Measurements from ENCODE around the gene CALHM6. TPM values are rescaled to one million over a fixed set of nuclear protein-coding genes. Genes with fewer than 3 reads are reported as not detected.

The CALHM6 gene
- 1 to 10 TPM in 2 of 4 donors, not detected in 2; 1.2 to 3.0 TPM for total RNA-seq

- TF ChIP-seq POLR2AphosphoS5 (IDR thresholded peaks at IDR 0.05) (no peak), CTCF (IDR thresholded peaks at IDR 0.05) (no peak), EP300 (IDR thresholded peaks at IDR 0.05) (no peak), POLR2A (IDR thresholded peaks at IDR 0.05; ENCODE audit: low read depth) (no peak)
- intact Hi-C loops (cut with DNase I), result no loop called here
- Histone ChIP-seq H3K27ac (replicated peaks in 1 of 4) (peak within 1 kb of the TSS in 2 of 4 donors; percentile 8 to 17), H3K4me3 (peak within 1 kb of the TSS; percentile 52 to 60 (median 54)), H3K27me3 (peaks cover 0 to 24% (median 0%) of the 10 kb centered on the region in 4 donors), H3K36me3 (no peaks in the 10 kb centered on the region), H3K9me3 (no peaks in the 10 kb centered on the region), H3K4me1 (peaks cover 0 to 14% (median 12%) of the 10 kb centered on the region in 4 donors)
- WGBS, result 51% methylated on average over 13 of the region's 13 CpGs
- no peak for DNase-seq (ENCODE audit: extremely low spot score)
Observed at GRCh38 chr6:116461331-116461931, at the start of gene CALHM6. CALHM6 (plus strand) TSS chr6:116461375; CDS start chr6:116461930, 555 bp downstream.

GRCh38 chr6:116412270-116412669, 48.9 kb upstream of the CALHM6 start:
- Histone ChIP-seq H3K4me3 (no peak overlapping the region), H3K9me3 (no peaks in the 10 kb centered on the region), H3K36me3 (peaks cover 0 to 5% (median 0%) of the 10 kb centered on the region in 4 donors), H3K27ac (replicated peaks in 1 of 4) (peak overlapping the region in 1 of 4 donors; percentile 35), H3K4me1 (peaks cover 18 to 32% (median 27%) of the 10 kb centered on the region in 4 donors), H3K27me3 (no peaks in the 10 kb centered on the region)
- intact Hi-C loops (cut with DNase I), result no loop called here
- TF ChIP-seq CTCF (IDR thresholded peaks at IDR 0.05), result no peak
- no peak for TF ChIP-seq POLR2A (IDR thresholded peaks at IDR 0.05; ENCODE audit: low read depth)
- TF ChIP-seq EP300 (IDR thresholded peaks at IDR 0.05), result no peak
- no peak for TF ChIP-seq POLR2AphosphoS5 (IDR thresholded peaks at IDR 0.05)
- DNase-seq (ENCODE audit: extremely low spot score), result no peak

GRCh38 chr6:116413357-116413756, 47.8 kb upstream of the CALHM6 start:
- DNase-seq (ENCODE audit: extremely low spot score), result no peak
- WGBS, result 48% methylated on average over 1 of the region's 1 CpG
- H3K4me3 ChIP-seq, result no peak overlapping the region
- peaks cover 0 to 5% (median 0%) of the 10 kb centered on the region in 4 donors for H3K36me3 ChIP-seq
- intact Hi-C loops (cut with DNase I), result no loop called here
- peaks cover 18 to 32% (median 27%) of the 10 kb centered on the region in 4 donors for H3K4me1 ChIP-seq
- TF ChIP-seq POLR2A (IDR thresholded peaks at IDR 0.05; ENCODE audit: low read depth) (no peak), CTCF (IDR thresholded peaks at IDR 0.05) (no peak), EP300 (IDR thresholded peaks at IDR 0.05) (no peak), POLR2AphosphoS5 (IDR thresholded peaks at IDR 0.05) (no peak)
- no peaks in the 10 kb centered on the region for H3K9me3 ChIP-seq
- H3K27me3 ChIP-seq, result no peaks in the 10 kb centered on the region
- no peak overlapping the region for H3K27ac ChIP-seq (replicated peaks in 1 of 4)

GRCh38 chr6:116417661-116418060, 43.5 kb upstream of the CALHM6 start:
- peaks cover 0 to 5% (median 0%) of the 10 kb centered on the region in 4 donors for H3K36me3 ChIP-seq
- no peak for DNase-seq (ENCODE audit: extremely low spot score)
- intact Hi-C loops (cut with DNase I), result no loop called here
- peaks cover 0 to 24% (median 21%) of the 10 kb centered on the region in 4 donors for H3K4me1 ChIP-seq
- no peak overlapping the region for H3K4me3 ChIP-seq
- no peak overlapping the region for H3K27ac ChIP-seq (replicated peaks in 1 of 4)
- H3K9me3 ChIP-seq, result no peaks in the 10 kb centered on the region
- 86% methylated on average over 3 of the region's 3 CpGs for WGBS
- TF ChIP-seq EP300 (IDR thresholded peaks at IDR 0.05), result no peak
- no peaks in the 10 kb centered on the region for H3K27me3 ChIP-seq

- WGBS, result 93% methylated on average over 2 of the region's 2 CpGs
Observed at GRCh38 chr6:116419069-116419786, 41.9 kb upstream of the CALHM6 start.

More at GRCh38 chr6:116419069-116419786, 41.9 kb upstream of the CALHM6 start:
- Histone ChIP-seq H3K4me1 (peaks cover 0 to 22% (median 21%) of the 10 kb centered on the region in 4 donors), H3K36me3 (peaks cover 0 to 5% (median 0%) of the 10 kb centered on the region in 4 donors), H3K27me3 (no peaks in the 10 kb centered on the region), H3K4me3 (no peak overlapping the region), H3K27ac (replicated peaks in 1 of 4) (no peak overlapping the region), H3K9me3 (no peaks in the 10 kb centered on the region)
- no peak for DNase-seq (ENCODE audit: extremely low spot score)
- intact Hi-C loops (cut with DNase I), result no loop called here
- TF ChIP-seq CTCF (IDR thresholded peaks at IDR 0.05) (no peak), EP300 (IDR thresholded peaks at IDR 0.05) (no peak), POLR2A (IDR thresholded peaks at IDR 0.05; ENCODE audit: low read depth) (no peak), POLR2AphosphoS5 (IDR thresholded peaks at IDR 0.05) (no peak)
